ENCODE results near the gene PLPP4.

Gene PLPP4

DNA sequence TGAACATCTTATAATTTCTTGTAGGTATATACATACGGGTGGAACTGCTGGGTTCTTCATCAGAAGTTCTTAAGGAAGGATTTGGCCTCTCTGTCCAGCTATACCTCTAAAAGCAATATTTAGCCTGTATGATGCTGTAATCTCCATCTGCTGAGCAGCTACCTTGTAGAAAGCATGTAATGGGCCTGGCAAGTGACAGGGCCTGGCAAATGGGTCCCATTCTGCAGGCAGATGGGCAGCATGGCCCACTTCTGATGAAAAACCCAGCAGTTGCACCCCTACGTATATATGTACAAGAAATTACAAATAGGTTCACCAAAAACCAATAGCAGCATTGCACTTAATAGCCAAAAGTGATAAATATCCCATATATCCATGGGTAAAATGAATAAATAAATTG, 9.0 kb downstream of the PLPP4 start:
- no peak for ATAC-seq
- Mint-ChIP-seq H3K9me3 (no peaks in the 10 kb centered on the region), H3K4me1 (no peaks in the 10 kb centered on the region), H3K27me3 (no peaks in the 10 kb centered on the region), H3K4me3 (no peak overlapping the region), H3K36me3 (ENCODE audit: low read depth) (no peaks in the 10 kb centered on the region), H3K27ac (no peak overlapping the region)
- no peak for DNase-seq

DNA sequence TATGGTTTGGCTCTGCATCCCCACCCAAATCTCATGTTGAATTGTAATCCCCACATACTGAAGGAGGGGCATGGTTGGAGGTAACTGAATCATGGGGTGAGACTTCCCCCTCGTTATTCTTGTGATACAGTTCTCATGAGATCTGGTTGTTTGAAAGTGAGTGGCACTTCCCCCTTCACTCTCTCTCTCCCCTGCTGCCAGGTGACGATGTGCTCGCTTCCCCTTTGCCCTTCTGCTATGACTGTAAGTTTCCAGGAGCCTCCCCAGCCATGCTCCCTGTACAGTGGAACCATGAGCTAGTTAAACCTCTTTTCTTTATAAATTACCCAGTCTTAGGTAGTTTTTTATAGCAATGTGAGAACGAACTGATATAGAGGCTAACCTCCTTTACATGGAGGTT, 16.6 kb downstream of the PLPP4 start:
- peaks cover 14% of the 10 kb centered on the region for H3K9me3 Mint-ChIP-seq
- H3K4me3 Mint-ChIP-seq, result no peak overlapping the region
- no peaks in the 10 kb centered on the region for H3K36me3 Mint-ChIP-seq (ENCODE audit: low read depth)
- no peaks in the 10 kb centered on the region for H3K4me1 Mint-ChIP-seq
- no peak overlapping the region for H3K27ac Mint-ChIP-seq
- DNase-seq (no peak), ATAC-seq (no peak)
- peaks cover 5% of the 10 kb centered on the region for H3K27me3 Mint-ChIP-seq

DNA sequence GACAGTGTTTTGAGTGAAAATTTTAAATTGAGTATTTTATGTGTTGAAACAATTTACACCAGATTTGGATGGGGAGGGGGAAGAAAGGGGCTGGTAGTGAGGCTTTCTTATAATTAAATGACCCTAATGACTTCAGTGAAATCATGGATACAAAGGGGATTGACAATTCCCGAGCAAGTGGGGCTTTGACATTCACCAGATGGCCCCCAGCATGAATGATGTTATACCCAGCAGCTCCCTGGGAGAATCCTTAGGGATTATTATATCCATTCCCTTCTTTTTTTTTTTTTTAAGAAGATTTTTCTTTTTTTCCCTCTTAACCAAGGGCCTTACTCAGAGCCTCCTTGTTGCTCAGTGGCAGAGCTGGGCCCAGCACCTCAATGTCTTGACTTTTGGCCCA, 17.9 kb downstream of the PLPP4 start:
- ATAC-seq (no peak), DNase-seq (no peak)
- Mint-ChIP-seq H3K36me3 (ENCODE audit: low read depth) (no peaks in the 10 kb centered on the region), H3K4me1 (no peaks in the 10 kb centered on the region), H3K27me3 (peaks cover 10% of the 10 kb centered on the region), H3K9me3 (peaks cover 14% of the 10 kb centered on the region), H3K4me3 (no peak overlapping the region), H3K27ac (no peak overlapping the region)

DNA sequence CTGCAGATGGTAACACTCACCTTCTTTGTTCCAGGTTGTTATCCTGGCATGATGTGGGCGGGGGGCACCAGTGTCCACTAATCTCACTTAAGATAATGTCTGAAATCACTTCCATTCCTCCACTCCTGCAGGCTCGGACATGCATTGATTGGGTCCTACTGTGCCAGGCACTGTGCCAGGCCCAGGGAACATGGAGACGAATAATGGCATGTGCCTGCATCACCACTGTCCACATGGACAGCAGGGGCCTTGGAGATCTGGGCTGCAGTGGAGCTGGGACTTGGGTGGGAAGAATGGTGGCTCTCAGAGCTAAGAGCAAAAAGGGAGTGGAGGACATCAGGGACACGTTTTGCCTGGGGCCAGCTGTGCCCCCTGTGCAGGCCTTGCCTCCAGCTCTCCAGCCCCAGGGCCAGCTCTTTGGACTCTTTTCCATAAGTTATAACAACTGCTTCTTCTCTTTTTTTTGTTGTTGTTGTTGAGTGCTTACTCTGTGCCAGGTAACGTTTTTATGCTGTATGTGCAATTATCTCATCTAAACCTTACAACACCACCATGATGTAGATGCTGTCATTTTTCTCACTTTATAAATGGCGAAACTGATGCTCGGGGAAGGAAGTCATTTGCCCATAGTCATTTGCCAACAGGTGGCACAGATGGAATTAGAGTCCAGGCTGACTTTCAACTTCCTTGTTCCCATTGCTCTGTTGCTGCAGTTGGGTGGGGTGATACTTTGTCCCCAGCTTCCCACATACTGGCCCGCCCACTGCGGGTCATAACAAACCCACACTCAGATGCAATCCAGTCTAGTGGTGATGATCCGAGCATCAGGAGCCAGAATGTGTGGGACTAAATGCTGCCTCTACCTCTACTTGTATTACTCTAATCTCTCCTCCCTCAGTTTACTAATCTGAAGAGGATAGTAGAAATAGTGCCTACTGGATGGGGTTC, 19.1 kb downstream of the PLPP4 start:
- H3K9me3 Mint-ChIP-seq, result peaks cover 14% of the 10 kb centered on the region
- H3K36me3 Mint-ChIP-seq (ENCODE audit: low read depth), result no peaks in the 10 kb centered on the region
- no peak for DNase-seq
- no peaks in the 10 kb centered on the region for H3K4me1 Mint-ChIP-seq
- no peak overlapping the region for H3K4me3 Mint-ChIP-seq
- H3K27me3 Mint-ChIP-seq, result peaks cover 10% of the 10 kb centered on the region
- no peak overlapping the region for H3K27ac Mint-ChIP-seq
- no peak for ATAC-seq

DNA sequence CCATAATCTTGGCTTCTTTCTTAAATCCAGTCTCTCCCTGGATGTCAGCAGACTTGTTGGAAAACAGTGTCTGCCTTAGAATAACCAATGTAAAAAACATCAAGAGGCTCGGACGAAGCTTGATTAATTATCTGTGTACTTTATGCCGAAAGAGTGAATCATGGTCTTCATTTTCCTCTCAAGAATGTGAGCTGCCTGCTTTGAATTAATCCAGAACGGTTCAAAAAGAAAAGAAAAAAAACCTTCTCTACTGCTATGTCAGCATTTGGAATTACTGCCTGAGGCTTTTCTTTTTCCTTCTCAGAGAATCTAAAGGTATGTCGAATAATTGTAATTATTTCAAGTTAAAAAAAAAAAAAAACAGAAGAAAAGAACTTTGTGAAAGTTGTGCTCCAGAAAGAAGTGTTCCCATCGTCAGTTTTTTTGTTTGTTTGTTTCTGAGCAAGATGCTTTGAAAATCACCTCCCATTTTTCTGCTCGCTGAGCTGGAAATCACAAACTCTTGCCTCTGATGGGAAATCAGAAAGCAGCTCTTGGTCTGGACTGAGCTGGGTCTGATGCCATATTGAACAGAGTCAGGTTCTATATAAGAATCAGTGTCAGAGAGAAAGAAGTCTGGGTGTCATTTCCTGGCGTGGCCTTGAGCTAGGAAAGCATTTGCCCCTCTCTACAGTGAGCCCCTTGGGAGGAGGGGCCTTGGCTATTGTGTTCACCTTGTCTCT, 20.2 kb downstream of the PLPP4 start:
- no peak overlapping the region for H3K4me3 Mint-ChIP-seq
- no peaks in the 10 kb centered on the region for H3K36me3 Mint-ChIP-seq (ENCODE audit: low read depth)
- peaks cover 10% of the 10 kb centered on the region for H3K27me3 Mint-ChIP-seq
- no peaks in the 10 kb centered on the region for H3K4me1 Mint-ChIP-seq
- H3K9me3 Mint-ChIP-seq, result peaks cover 17% of the 10 kb centered on the region
- no peak for ATAC-seq
- no peak overlapping the region for H3K27ac Mint-ChIP-seq
- no peak for DNase-seq

DNA sequence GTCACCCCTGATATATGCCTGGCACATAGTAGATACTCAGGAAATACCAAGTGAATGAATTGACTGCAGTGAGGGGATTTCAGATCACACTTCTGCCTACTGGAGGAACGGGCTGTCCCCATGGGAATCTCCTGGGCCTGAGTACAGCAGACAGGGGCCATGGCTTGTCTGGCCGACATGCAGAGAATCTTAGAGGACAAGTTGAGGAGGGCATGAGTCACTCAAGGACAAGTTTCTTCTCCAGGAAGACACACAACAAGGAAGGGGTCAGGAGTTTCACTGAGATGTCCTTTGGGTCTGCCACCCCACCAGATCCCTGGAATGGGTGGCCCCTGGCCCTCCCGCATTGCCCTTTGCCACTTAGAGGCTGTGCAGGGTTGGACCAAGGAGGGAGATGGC, 20.7 kb downstream of the PLPP4 start:
- no peak overlapping the region for H3K4me3 Mint-ChIP-seq
- peaks cover 13% of the 10 kb centered on the region for H3K9me3 Mint-ChIP-seq
- H3K4me1 Mint-ChIP-seq, result no peaks in the 10 kb centered on the region
- ATAC-seq (no peak), DNase-seq (no peak)
- H3K36me3 Mint-ChIP-seq (ENCODE audit: low read depth), result no peaks in the 10 kb centered on the region
- H3K27me3 Mint-ChIP-seq, result peaks cover 10% of the 10 kb centered on the region
- no peak overlapping the region for H3K27ac Mint-ChIP-seq

DNA sequence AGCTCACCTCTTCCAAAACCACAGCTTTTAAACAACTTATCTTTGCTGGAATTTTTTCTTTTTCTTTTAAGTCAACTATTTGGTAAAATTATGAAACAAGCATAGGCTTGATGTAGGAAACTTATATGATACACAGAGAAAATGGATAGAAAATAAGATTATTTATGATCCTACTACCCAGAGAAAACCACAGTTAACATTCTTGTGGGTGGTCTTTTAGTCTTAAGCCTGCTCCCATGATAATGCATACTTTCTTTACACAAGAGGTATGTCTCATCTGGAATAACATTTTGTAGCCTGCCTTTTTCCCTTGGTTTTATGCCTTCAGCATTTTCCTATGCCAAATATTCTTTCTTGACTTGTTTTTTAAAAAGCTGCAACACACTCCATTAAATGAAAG, 21.4 kb downstream of the PLPP4 start:
- H3K27ac Mint-ChIP-seq, result no peak overlapping the region
- H3K9me3 Mint-ChIP-seq, result peaks cover 9% of the 10 kb centered on the region
- H3K4me3 Mint-ChIP-seq, result no peak overlapping the region
- no peak for ATAC-seq
- no peak for DNase-seq
- no peaks in the 10 kb centered on the region for H3K36me3 Mint-ChIP-seq (ENCODE audit: low read depth)
- H3K4me1 Mint-ChIP-seq, result no peaks in the 10 kb centered on the region
- peaks cover 10% of the 10 kb centered on the region for H3K27me3 Mint-ChIP-seq

DNA sequence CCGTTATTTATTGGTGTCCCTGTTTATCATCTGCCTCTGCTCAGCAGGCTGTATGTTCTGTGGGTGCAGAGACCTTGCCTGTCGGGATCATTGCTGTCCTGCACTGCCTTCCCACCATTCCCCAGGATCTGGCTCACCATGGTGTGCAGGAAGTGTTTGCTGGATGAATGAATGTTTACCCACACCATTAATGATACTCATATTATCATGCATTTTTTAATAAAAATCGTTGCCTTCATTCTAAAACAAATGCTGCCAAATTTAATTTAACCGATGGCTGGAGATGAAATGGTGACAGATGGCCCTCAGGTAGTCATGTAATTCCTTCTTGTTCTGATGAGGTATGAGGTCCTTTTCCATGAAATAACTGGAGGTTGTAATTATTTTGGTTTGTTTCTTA, 22.5 kb downstream of the PLPP4 start:
- H3K4me3 Mint-ChIP-seq, result no peak overlapping the region
- H3K9me3 Mint-ChIP-seq, result peaks cover 5% of the 10 kb centered on the region

DNA sequence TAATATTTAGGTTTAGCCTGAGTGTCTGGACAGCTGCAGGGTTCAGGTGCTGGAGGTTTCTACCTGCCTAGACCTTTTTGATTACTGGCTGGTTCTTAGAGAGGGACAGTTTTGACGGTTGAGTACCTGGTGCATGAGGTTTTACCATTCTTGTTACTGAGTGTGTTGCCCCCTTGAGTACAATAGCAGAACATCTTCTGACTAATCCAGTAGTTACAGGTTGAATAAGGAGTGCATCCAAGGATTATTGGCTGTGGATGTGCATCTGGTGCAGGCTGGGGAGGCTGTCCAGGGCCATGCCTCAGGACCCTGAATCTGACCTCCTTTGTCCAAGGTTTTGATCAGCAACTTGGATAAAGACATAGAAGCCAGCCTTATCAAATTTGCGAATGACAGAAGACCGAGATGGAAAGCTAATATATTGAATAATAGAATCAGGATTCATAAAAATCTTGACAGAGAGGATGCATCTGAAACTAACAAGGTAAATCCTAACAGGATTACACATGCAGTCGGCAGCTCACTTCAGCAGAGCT, 23.1 kb downstream of the PLPP4 start:
- H3K4me3 Mint-ChIP-seq, result no peak overlapping the region
- no peaks in the 10 kb centered on the region for H3K4me1 Mint-ChIP-seq
- DNase-seq, result no peak
- peaks cover 10% of the 10 kb centered on the region for H3K27me3 Mint-ChIP-seq
- peaks cover 5% of the 10 kb centered on the region for H3K9me3 Mint-ChIP-seq
- H3K27ac Mint-ChIP-seq, result no peak overlapping the region
- ATAC-seq, result no peak
- H3K36me3 Mint-ChIP-seq (ENCODE audit: low read depth), result no peaks in the 10 kb centered on the region

More for the DNA sequence above, 22.5 kb downstream of the PLPP4 start:
- no peak for ATAC-seq
- no peak for DNase-seq
- Mint-ChIP-seq H3K27me3 (peaks cover 10% of the 10 kb centered on the region), H3K27ac (no peak overlapping the region), H3K4me1 (no peaks in the 10 kb centered on the region), H3K36me3 (ENCODE audit: low read depth) (no peaks in the 10 kb centered on the region)

DNA sequence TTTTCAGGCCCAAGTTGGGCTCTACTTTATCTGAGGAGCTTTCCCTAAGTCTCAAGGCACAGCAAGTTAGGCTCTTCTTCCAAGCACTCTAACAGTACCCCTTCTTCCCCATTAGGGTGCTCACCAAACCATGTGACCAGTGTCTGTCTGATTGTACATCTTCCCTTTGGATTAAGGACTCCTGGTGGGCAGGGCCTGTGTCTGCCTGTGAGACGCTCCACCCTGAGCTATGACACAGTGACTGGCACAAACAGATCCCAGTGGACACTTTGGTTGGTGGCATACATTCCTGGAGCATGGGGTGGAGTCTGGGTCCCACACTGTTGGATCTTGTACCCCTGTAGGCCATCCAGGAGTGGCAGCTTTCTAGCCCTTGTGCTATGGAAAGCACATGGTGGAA, 23.8 kb downstream of the PLPP4 start:
- ATAC-seq, result no peak
- peaks cover 10% of the 10 kb centered on the region for H3K27me3 Mint-ChIP-seq
- H3K27ac Mint-ChIP-seq, result no peak overlapping the region
- no peaks in the 10 kb centered on the region for H3K36me3 Mint-ChIP-seq (ENCODE audit: low read depth)
- no peak for DNase-seq
- peaks cover 5% of the 10 kb centered on the region for H3K9me3 Mint-ChIP-seq
- H3K4me1 Mint-ChIP-seq, result no peaks in the 10 kb centered on the region
- H3K4me3 Mint-ChIP-seq, result no peak overlapping the region

DNA sequence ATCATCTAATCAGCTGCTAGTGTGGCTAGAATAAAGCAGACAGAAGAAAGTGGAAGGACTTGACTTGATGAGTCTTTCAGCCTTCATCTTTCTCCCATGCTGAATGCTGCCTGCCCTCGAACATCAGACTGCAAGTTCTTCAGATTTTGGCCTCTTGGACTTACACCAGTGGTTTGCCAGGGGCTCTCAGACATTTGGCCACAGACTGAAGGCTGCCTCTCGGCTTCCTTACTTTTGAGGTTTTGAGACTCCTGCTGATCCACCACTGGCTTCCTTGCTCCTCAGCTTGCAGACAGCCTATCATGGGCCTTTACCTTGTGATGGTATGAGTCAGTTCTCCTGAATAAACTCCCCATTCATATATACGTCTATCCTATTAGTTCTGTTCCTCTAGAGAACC, 26.0 kb downstream of the PLPP4 start:
- Mint-ChIP-seq H3K9me3 (peaks cover 5% of the 10 kb centered on the region), H3K27me3 (peaks cover 4% of the 10 kb centered on the region), H3K36me3 (ENCODE audit: low read depth) (no peaks in the 10 kb centered on the region), H3K4me1 (no peaks in the 10 kb centered on the region), H3K4me3 (no peak overlapping the region), H3K27ac (no peak overlapping the region)
- no peak for DNase-seq
- ATAC-seq, result no peak

DNA sequence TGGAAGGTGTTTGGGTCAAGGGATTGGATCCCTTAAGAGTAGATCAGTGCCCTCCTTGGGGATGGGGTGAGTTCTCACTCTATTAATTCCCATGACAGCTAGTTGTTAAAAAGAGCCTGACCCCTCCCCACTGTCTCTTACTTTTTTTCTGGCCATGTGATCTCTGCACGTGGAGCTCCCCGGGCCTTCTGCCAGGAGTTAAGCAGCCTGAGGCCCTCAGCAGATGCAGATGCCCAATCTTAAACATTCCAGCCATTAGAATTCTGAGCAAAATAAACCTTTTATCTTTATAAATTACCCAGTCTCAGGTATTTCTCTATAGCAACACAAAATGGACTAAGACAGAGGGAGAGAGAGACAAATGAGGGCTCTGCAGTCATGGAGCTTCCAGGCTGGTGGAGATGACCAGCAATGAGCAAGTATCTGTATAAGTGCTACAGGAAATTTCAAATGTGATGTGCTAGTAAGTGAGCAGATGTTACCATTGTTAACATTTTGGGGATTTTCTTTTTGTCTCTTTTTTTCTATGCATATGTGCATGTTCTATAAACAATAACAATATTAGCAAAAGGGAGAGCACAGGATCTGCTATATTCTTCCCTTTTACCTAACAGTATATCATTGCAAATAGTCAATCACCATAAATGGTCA, 26.7 kb downstream of the PLPP4 start:
- Mint-ChIP-seq H3K27ac (no peak overlapping the region), H3K4me3 (no peak overlapping the region), H3K9me3 (peaks cover 5% of the 10 kb centered on the region), H3K36me3 (ENCODE audit: low read depth) (no peaks in the 10 kb centered on the region), H3K4me1 (no peaks in the 10 kb centered on the region), H3K27me3 (peaks cover 4% of the 10 kb centered on the region)
- DNase-seq, result no peak
- no peak for ATAC-seq

DNA sequence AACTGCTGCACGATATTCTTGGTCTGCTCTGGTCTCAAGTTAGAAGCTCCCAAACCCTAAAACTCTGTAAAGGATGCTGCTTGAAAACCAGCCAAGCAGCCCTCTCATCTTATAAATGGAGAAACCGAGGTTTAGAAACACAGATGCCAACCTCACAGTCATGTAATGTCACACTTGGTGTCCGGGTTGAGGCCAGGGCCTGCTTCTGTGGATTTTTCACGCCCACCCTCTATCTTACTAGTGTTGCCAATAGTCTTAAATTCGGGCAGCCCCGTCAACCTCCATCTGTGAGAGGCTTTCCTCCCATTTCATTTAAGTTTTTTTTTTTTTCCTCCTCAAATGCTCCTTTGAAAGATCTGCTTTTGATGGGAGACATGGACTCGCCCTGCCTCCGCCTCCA, 28.9 kb downstream of the PLPP4 start:
- DNase-seq, result no peak
- Mint-ChIP-seq H3K4me3 (no peak overlapping the region), H3K36me3 (ENCODE audit: low read depth) (no peaks in the 10 kb centered on the region), H3K27ac (no peak overlapping the region), H3K9me3 (peaks cover 5% of the 10 kb centered on the region), H3K27me3 (no peaks in the 10 kb centered on the region), H3K4me1 (no peaks in the 10 kb centered on the region)
- no peak for ATAC-seq

DNA sequence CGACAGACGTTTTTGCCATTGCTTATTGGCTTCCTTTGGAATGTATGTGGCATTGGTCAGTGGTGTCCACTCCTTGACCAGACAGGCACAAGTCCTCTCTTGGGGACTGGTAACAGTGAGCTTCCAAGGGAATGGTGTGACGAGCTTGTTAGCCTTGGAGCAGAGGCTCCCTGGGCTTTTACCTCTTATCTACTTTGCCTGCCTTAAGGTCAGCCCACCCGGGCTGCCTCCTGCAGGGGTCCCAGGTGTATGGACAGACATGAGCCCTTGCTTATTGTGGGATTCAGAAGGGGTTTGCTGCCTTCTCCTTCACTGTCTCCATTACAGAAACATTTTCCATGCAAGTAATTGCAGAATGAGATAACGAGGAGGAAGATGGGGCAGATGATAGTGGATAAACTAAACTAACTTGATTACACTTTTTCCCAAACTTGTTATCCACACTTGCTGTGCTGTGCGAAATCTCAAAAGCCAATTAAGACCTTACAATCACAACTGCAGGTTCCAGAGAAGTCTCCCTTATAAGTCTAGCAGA, 29.7 kb downstream of the PLPP4 start:
- Mint-ChIP-seq H3K4me1 (no peaks in the 10 kb centered on the region), H3K4me3 (no peak overlapping the region), H3K27ac (no peak overlapping the region), H3K27me3 (no peaks in the 10 kb centered on the region), H3K9me3 (peaks cover 5% of the 10 kb centered on the region), H3K36me3 (ENCODE audit: low read depth) (no peaks in the 10 kb centered on the region)
- ATAC-seq (no peak), DNase-seq (no peak)
